ENCODE measurements around the gene RTCA.

Gene RTCA

DNA sequence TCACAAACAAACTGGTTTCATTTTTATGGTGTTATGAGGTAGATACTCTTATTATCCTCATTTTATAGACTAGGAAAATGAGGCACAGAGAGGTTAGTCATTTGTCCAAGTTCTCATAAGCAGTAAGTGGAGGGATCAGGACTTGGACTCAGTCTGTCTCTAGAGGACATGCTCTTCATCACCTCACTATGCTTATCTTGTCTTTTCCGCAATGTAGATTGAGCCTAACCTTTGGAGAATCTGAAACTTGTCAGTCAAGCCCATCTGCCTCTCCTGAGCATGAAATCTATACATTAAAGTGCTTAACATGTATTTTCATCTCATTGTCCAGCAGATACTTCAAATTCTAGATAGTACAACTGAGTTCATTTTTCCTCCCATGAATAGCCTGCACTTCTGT, 74.5 kb downstream of the RTCA start:
- TF ChIP-seq, protein P1, sequence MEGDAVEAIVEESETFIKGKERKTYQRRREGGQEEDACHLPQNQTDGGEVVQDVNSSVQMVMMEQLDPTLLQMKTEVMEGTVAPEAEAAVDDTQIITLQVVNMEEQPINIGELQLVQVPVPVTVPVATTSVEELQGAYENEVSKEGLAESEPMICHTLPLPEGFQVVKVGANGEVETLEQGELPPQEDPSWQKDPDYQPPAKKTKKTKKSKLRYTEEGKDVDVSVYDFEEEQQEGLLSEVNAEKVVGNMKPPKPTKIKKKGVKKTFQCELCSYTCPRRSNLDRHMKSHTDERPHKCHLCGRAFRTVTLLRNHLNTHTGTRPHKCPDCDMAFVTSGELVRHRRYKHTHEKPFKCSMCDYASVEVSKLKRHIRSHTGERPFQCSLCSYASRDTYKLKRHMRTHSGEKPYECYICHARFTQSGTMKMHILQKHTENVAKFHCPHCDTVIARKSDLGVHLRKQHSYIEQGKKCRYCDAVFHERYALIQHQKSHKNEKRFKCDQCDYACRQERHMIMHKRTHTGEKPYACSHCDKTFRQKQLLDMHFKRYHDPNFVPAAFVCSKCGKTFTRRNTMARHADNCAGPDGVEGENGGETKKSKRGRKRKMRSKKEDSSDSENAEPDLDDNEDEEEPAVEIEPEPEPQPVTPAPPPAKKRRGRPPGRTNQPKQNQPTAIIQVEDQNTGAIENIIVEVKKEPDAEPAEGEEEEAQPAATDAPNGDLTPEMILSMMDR (IDR thresholded peaks at IDR 0.05; ENCODE audit: low read depth, low read length), result no peak
- Histone ChIP-seq H3K9me3 (ENCODE audit: severe bottlenecking) (no peaks in the 10 kb centered on the region), H3K36me3 (no peaks in the 10 kb centered on the region), H3K27ac (no peak overlapping the region), H3K27me3 (ENCODE audit: insufficient read depth, low read depth, severe bottlenecking) (no peaks in the 10 kb centered on the region), H3K4me3 (ENCODE audit: low read depth, low read length) (no peak overlapping the region)
- no peak for DNase-seq

DNA sequence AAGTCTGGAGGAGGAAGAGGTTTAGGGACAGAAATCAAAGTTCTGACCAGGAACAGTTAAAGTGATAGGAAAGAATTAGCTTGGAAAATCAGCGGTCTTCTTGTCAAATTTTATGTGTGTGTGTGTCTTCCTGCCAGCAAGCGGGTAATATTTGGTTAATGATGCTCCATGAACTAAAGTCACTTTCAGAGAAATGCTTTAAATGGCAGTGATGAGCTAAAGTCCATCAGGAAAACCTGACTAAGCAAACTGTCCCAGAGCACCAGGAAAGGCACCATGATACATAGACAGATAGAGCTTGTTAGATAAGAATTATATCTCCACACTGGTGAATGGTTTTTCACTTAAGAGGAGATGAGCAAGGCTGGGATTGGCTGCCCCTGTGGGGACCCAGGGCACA, 76.3 kb downstream of the RTCA start:
- Histone ChIP-seq H3K4me3 (ENCODE audit: low read depth, low read length) (no peak overlapping the region), H3K27ac (no peak overlapping the region)
- TF ChIP-seq, protein P1 (IDR thresholded peaks at IDR 0.05; ENCODE audit: low read depth, low read length), result no peak

More for the DNA sequence above, 76.3 kb downstream of the RTCA start:
- Histone ChIP-seq H3K27me3 (ENCODE audit: insufficient read depth, low read depth, severe bottlenecking) (no peaks in the 10 kb centered on the region), H3K36me3 (no peaks in the 10 kb centered on the region), H3K9me3 (ENCODE audit: severe bottlenecking) (no peaks in the 10 kb centered on the region)
- no peak for DNase-seq
